Heart right ventricle (tissue), 16 donors: ENCODE data around the gene GRB14. TPM values are rescaled to one million over a fixed set of nuclear protein-coding genes. Genes with fewer than 3 reads are reported as not detected.
A peak's percentile ranks its signal among the peaks of the same experiment; 100 is the strongest.

ENCODE experiments used
- ATAC-seq, 8 donors: fragments of 200-7000 bp; cut with Tn5 transposase; one replicate each; pipeline ENCODE4 v1.9.1; 2020; ENCODE audit warnings: mild to moderate bottlenecking in 8 of 8, moderate library complexity in 8 of 8, moderate number of reproducible peaks in 1 of 8
- DNase-seq, 2 donors: peaks; one replicate each; pipeline ENCODE4 v3.0.0-alpha.2; 2020
- H3K27ac ChIP-seq, 10 donors: fragments of 200-600 bp; sonication (generic) in 2 of 10; one replicate each; pipeline versions ENCODE4 v1.5.0 to v1.8.0; 2020 to 2022; ENCODE audit warnings: mild to moderate bottlenecking in 3 of 10
- H3K27me3 ChIP-seq, 7 donors: fragments of 200-600 bp; one replicate each; pipeline ENCODE4 v1.8.0; 2021 to 2022; ENCODE audit warnings: mild to moderate bottlenecking in 2 of 7
- H3K36me3 ChIP-seq, 9 donors: fragments of 200-600 bp; sonication (generic) in 1 of 9; one replicate each; pipeline versions ENCODE4 v1.5.0 to v1.8.0; 2020 to 2022; ENCODE audit warnings: mild to moderate bottlenecking in 2 of 9
- H3K4me1 ChIP-seq, 9 donors: fragments of 200-600 bp; sonication (generic) in 1 of 9; one replicate each; pipeline versions ENCODE4 v1.5.0 to v1.8.0; 2020 to 2022; ENCODE audit warnings: mild to moderate bottlenecking in 4 of 9
- H3K4me3 ChIP-seq, 10 donors: fragments of 200-600 bp; sonication (generic) in 2 of 10; one replicate each; pipeline versions ENCODE4 v1.5.0 to v1.8.0; 2020 to 2022; ENCODE audit warnings: mild to moderate bottlenecking in 7 of 10, moderate library complexity in 2 of 10
- H3K9me3 ChIP-seq, 11 donors: fragments of 200-600 bp in 10 of 11; sonication (generic) in 2 of 11; one replicate each; pipeline versions ENCODE4 v1.5.0 to v1.8.0; 2013 to 2022; ENCODE audit warnings: mild to moderate bottlenecking in 2 of 11, control low read depth in 1 of 11, moderate library complexity in 1 of 11
- CTCF ChIP-seq, 9 donors: fragments of 200-600 bp; sonication (generic) in 2 of 9; IDR thresholded peaks; one replicate each; pipeline versions ENCODE4 v1.5.0 to v1.8.0; 2021 to 2022; ENCODE audit warnings: antibody characterized with exemption in 9 of 9, mild to moderate bottlenecking in 5 of 9, moderate library complexity in 1 of 9
- WGBS, 2 donors: extraction: QIAGEN DNeasy Blood & Tissue Kit; methylation state at CpG; one replicate each; pipeline ENCODE4 v1.1.7; 2013; ENCODE audit warnings: inconsistent platforms in 1 of 2; 5-methylcytosine and 5-hydroxymethylcytosine counted together
- intact Hi-C, 10 donors: fragments of 100-400 bp; cut with DNase I; formaldehyde crosslinking; loops; one replicate each; pipeline versions ENCODE4 v1.11.1 to v1.14.2; 2022
- polyA plus RNA-seq, 2 donors: library from polyadenylated mRNA; stranded (reverse); fragments of 200-250 nt; gene quantifications; one replicate each; pipeline ENCODE4 v1.2.3, GENCODE V29; 2013
- total RNA-seq, 10 donors: library from RNA; stranded (reverse); fragmentation: NEBNext Ultra II Directional in 3 of 10; extraction: Animal tissue kit (Norgen Biotek cat#: 25700) in 3 of 10; gene quantifications; one replicate each; pipeline versions ENCODE4 v1.2.1 to v1.2.4, GENCODE V29; 2021 to 2023
- donor health status: Arrhythmogenic right ventricular cardiomyopathy.
- donor health status: ischemic (EF 13 %, LVEDD 7.1; RV severe dilation, severe dysfunction).
- donor health status: healthy with polysubstance abuse.
- donor health status: DM: no; HTN: yes; CAD: no.
- donor health status: DM: no; HTN: no; CAD: no.
- donor health status: ischemic (EF 25% LVEDD 6.9; RV normal size, moderate dysfunction).
- donor health status: ischemic (EF 25% LVEDD 5.7; RV mildly dilated, moderate dysfunction).
- donor health status: healthy.
- donor health status: DM: yes; HTN: yes; CAD: no.
- donor health status: Ischemic cardiomyopathy.
- donor health status: ischemic (EF 35%, LVEDD 5.7; RV mildly dilated, moderate dysfunction).
- donor health status: nonischemic (EF 11% LVEDD 7.7; RV severe dilation, severe dysfunction).
- donor health status: DM: yes; HTN: yes; CAD: no.
- donor health status: PGD.
- donor health status: ischemic (EF 29% LVEDD 5.4; RV normal size, mild dysfunction).
- donor health status: nonischemic (EF 23%, LVEDD 6.1; RV moderate dilation, normal function).

The GRB14 gene
- total and polyA plus RNA-seq, 12 donors: 3.8 to 112 (median 9.2) TPM

GRCh38 chr2:164662868-164663631, 41.8 kb upstream of the GRB14 start:
- peaks cover 0 to 10% (median 7%) of the 10 kb centered on the region in 9 donors for H3K4me1 ChIP-seq
- TF ChIP-seq CTCF (IDR thresholded peaks at IDR 0.05): no peak
- H3K9me3 ChIP-seq: no peaks in the 10 kb centered on the region
- 95 to 96% methylated on average over 1 of the region's 1 CpG for WGBS, 2 donors
- DNase-seq (no peak), ATAC-seq (no peak)
- H3K27ac ChIP-seq: peak overlapping the region in 2 of 10 donors; percentile 25 to 46
- intact Hi-C loops: no loop called here
- H3K4me3 ChIP-seq: no peak overlapping the region
- H3K27me3 ChIP-seq: no peaks in the 10 kb centered on the region
- H3K36me3 ChIP-seq: no peaks in the 10 kb centered on the region

GRCh38 chr2:164662066-164662465, 40.8 kb upstream of the GRB14 start:
- TF ChIP-seq CTCF (IDR thresholded peaks at IDR 0.05): no peak
- Histone ChIP-seq H3K4me3 (no peak overlapping the region), H3K9me3 (no peaks in the 10 kb centered on the region), H3K4me1 (peaks cover 0 to 10% (median 7%) of the 10 kb centered on the region in 9 donors), H3K27ac (peak overlapping the region in 6 of 10 donors; percentile 5 to 46 (median 24)), H3K27me3 (no peaks in the 10 kb centered on the region), H3K36me3 (peaks cover 0 to 4% (median 0%) of the 10 kb centered on the region in 9 donors)
- intact Hi-C loops: no loop called here
- 24 to 49% methylated on average over 1 of the region's 1 CpG for WGBS, 2 donors
- peak in 6 of 8 donors; percentile 38 to 76 (median 58) for ATAC-seq
- no peak for DNase-seq

GRCh38 chr2:164661349-164661748, 40.1 kb upstream of the GRB14 start:
- intact Hi-C loops: no loop called here
- TF ChIP-seq CTCF (IDR thresholded peaks at IDR 0.05): no peak

GRCh38 chr2:164657129-164657528, 35.8 kb upstream of the GRB14 start:
- Histone ChIP-seq H3K36me3 (peaks cover 0 to 4% (median 0%) of the 10 kb centered on the region in 9 donors), H3K27ac (no peak overlapping the region), H3K27me3 (no peaks in the 10 kb centered on the region), H3K9me3 (peaks cover 0 to 7% (median 0%) of the 10 kb centered on the region in 11 donors), H3K4me1 (peaks cover 0 to 8% (median 4%) of the 10 kb centered on the region in 9 donors), H3K4me3 (no peak overlapping the region)
- DNase-seq: no peak
- no peak for ATAC-seq
- intact Hi-C loops: no loop called here
- 81 to 84% methylated on average over 2 of the region's 2 CpGs for WGBS, 2 donors
- no peak for TF ChIP-seq CTCF (IDR thresholded peaks at IDR 0.05)

More at GRCh38 chr2:164661349-164661748, 40.1 kb upstream of the GRB14 start:
- DNase-seq: no peak
- no peaks in the 10 kb centered on the region for H3K27me3 ChIP-seq
- no peak overlapping the region for H3K4me3 ChIP-seq
- H3K9me3 ChIP-seq: no peaks in the 10 kb centered on the region
- H3K4me1 ChIP-seq: peaks cover 0 to 10% (median 7%) of the 10 kb centered on the region in 9 donors
- peak overlapping the region in 1 of 10 donors; percentile 5 for H3K27ac ChIP-seq
- no peak for ATAC-seq
- H3K36me3 ChIP-seq: peaks cover 0 to 4% (median 0%) of the 10 kb centered on the region in 9 donors
